Esophagus (tissue), 2 donors: ENCODE measurements around the gene ZDHHC5. TPM values are rescaled to one million over a fixed set of nuclear protein-coding genes. Genes with fewer than 3 reads are reported as not detected.

ENCODE experiments used
- H3K27ac ChIP-seq, 2 donors: one replicate each; pipeline ENCODE4 v1.5.1; 2013; ENCODE audit warnings: low read depth in 2 of 2, mild to moderate bottlenecking in 2 of 2, inconsistent platforms in 1 of 2, low read length in 1 of 2, moderate library complexity in 1 of 2
- H3K27me3 ChIP-seq, 2 donors: one replicate each; pipeline ENCODE4 v1.6.1; 2013; ENCODE audit warnings: low read length in 2 of 2, control low read depth in 1 of 2, mild to moderate bottlenecking in 1 of 2; ENCODE audit not compliant: insufficient read depth in 2 of 2, control insufficient read depth in 1 of 2
- H3K36me3 ChIP-seq, 2 donors: one replicate each; pipeline ENCODE4 v1.6.1; 2013; ENCODE audit warnings: low read length in 1 of 2; ENCODE audit not compliant: control insufficient read depth in 2 of 2, insufficient read depth in 2 of 2
- H3K4me1 ChIP-seq, 2 donors: one replicate each; pipeline ENCODE4 v1.6.1; 2013; ENCODE audit warnings: low read length in 1 of 2; ENCODE audit not compliant: control insufficient read depth in 2 of 2, insufficient read depth in 2 of 2
- H3K4me3 ChIP-seq, 2 donors: one replicate each; pipeline ENCODE4 v1.5.1; 2013; ENCODE audit warnings: low read length in 2 of 2, mild to moderate bottlenecking in 2 of 2, low read depth in 1 of 2, moderate library complexity in 1 of 2
- H3K9me3 ChIP-seq, 2 donors: one replicate each; pipeline ENCODE4 v1.6.1; 2013; ENCODE audit warnings: mild to moderate bottlenecking in 2 of 2, low read depth in 1 of 2, low read length in 1 of 2, moderate library complexity in 1 of 2; ENCODE audit not compliant: control insufficient read depth in 2 of 2, insufficient read depth in 1 of 2
- WGBS, 2 donors: extraction: QIAGEN DNeasy Blood & Tissue Kit; methylation state at CpG; one replicate each; pipeline ENCODE4 v1.1.7; 2013; 5-methylcytosine and 5-hydroxymethylcytosine counted together
- polyA plus RNA-seq, 2 donors: library from polyadenylated mRNA; stranded (reverse); fragments of 200-250 nt; gene quantifications; one replicate each; pipeline ENCODE4 v1.2.3, GENCODE V29; 2013
- donor health status: healthy with polysubstance abuse.
- donor health status: Bipolar disorder and iron deficiency.

ZDHHC5 gene
- polyA plus RNA-seq, 2 donors, result 57.4 to 59.7 TPM

- Histone ChIP-seq H3K27me3 (no peaks in the 10 kb centered on the region), H3K36me3 (peaks cover 10 to 16% of the 10 kb centered on the region in 2 donors), H3K9me3 (no peaks in the 10 kb centered on the region), H3K4me3 (peak within 1 kb of the TSS; percentile 88 to 97), H3K27ac (peak within 1 kb of the TSS; percentile 94 to 98), H3K4me1 (no peaks in the 10 kb centered on the region)
- WGBS, 2 donors, result 0 to 1% methylated on average over 68 to 75 of the region's 75 CpGs
These were observed 73.5 kb downstream of the ZDHHC5 start, which contains the start of gene SELENOH for GRCh38 chr11:57741132-57742086. SELENOH (plus strand) TSS chr11:57741491; CDS start chr11:57741596, 105 bp downstream.

GRCh38 chr11:57742087-57742452 is 74.2 kb downstream of the ZDHHC5 start:
- Histone ChIP-seq H3K27ac (peak overlapping the region; percentile 94 to 98), H3K4me3 (peak overlapping the region; percentile 88 to 97), H3K9me3 (no peaks in the 10 kb centered on the region), H3K27me3 (no peaks in the 10 kb centered on the region), H3K36me3 (peaks cover 10 to 16% of the 10 kb centered on the region in 2 donors), H3K4me1 (no peaks in the 10 kb centered on the region)
- WGBS, 2 donors, result 3 to 5% methylated on average over 10 of the region's 10 CpGs

GRCh38 chr11:57744357-57744756 is 76.4 kb downstream of the ZDHHC5 start:
- H3K27me3 ChIP-seq, result no peaks in the 10 kb centered on the region
- H3K4me1 ChIP-seq, result no peaks in the 10 kb centered on the region
- H3K36me3 ChIP-seq, result peaks cover 3 to 7% of the 10 kb centered on the region in 2 donors
- no peak overlapping the region for H3K4me3 ChIP-seq
- WGBS, 2 donors, result 81 to 92% methylated on average over 2 of the region's 2 CpGs
- no peaks in the 10 kb centered on the region for H3K9me3 ChIP-seq
- no peak overlapping the region for H3K27ac ChIP-seq

- Histone ChIP-seq H3K4me3 (no peak overlapping the region), H3K36me3 (peaks cover 3 to 7% of the 10 kb centered on the region in 2 donors), H3K27me3 (no peaks in the 10 kb centered on the region), H3K27ac (no peak overlapping the region), H3K9me3 (no peaks in the 10 kb centered on the region), H3K4me1 (no peaks in the 10 kb centered on the region)
- WGBS, 2 donors, result 83 to 88% methylated on average over 5 of the region's 5 CpGs
These were observed 77.3 kb downstream of the ZDHHC5 start for GRCh38 chr11:57745206-57745605.

GRCh38 chr11:57746920-57747319 is 79.0 kb downstream of the ZDHHC5 start:
- Histone ChIP-seq H3K4me3 (no peak overlapping the region), H3K4me1 (no peaks in the 10 kb centered on the region), H3K27me3 (no peaks in the 10 kb centered on the region), H3K36me3 (peaks cover 3 to 7% of the 10 kb centered on the region in 2 donors), H3K9me3 (no peaks in the 10 kb centered on the region), H3K27ac (no peak overlapping the region)
- WGBS, 2 donors, result 88 to 96% methylated on average over 1 of the region's 1 CpG

Other genes starting within 250 kb of the ZDHHC5 start
- gene SLC43A3, start 241.0 kb upstream of the ZDHHC5 start, polyA plus RNA-seq, result 10 to 100 TPM; 24.0 to 28.9 TPM
- gene RTN4RL2, start 207.6 kb upstream of the ZDHHC5 start, polyA plus RNA-seq, result under 1 TPM; 0.20 to 0.49 TPM
- 1 to 10 TPM; 2.5 to 3.7 TPM for gene SLC43A1, start 152.4 kb upstream of the ZDHHC5 start, polyA plus RNA-seq
- gene TIMM10, start 137.4 kb upstream of the ZDHHC5 start, polyA plus RNA-seq, result 10 to 100 TPM; 38.8 to 61.6 TPM
- not detected for gene SMTNL1, start 130.5 kb upstream of the ZDHHC5 start, polyA plus RNA-seq
- gene UBE2L6, start 100.4 kb upstream of the ZDHHC5 start, polyA plus RNA-seq, result 10 to 100 TPM; 10.3 to 28.1 TPM
- gene SERPING1, start 70.4 kb upstream of the ZDHHC5 start, polyA plus RNA-seq, result 10 to 100 TPM; 36.5 to 99.3 TPM
- under 1 TPM; 0.35 to 0.39 TPM for gene YPEL4, start 18.2 kb upstream of the ZDHHC5 start, polyA plus RNA-seq
- 10 to 100 TPM in 1 of 2 donors, 1 to 10 TPM in 1; 4.4 to 11.4 TPM for gene CLP1, start 10.4 kb upstream of the ZDHHC5 start, polyA plus RNA-seq
- gene MED19, start 44.1 kb downstream of the ZDHHC5 start, polyA plus RNA-seq, result 10 to 100 TPM in 1 of 2 donors, 1 to 10 TPM in 1; 6.2 to 11.9 TPM
- gene TMX2, start 44.5 kb downstream of the ZDHHC5 start, polyA plus RNA-seq, result 10 to 100 TPM; 37.1 to 68.9 TPM
- gene SELENOH, start 73.4 kb downstream of the ZDHHC5 start, polyA plus RNA-seq, result 100 to 1,000 TPM in 1 of 2 donors, 10 to 100 TPM in 1; 87.4 to 115 TPM
- under 1 TPM in 1 of 2 donors, not detected in 1; 0.02 TPM for gene BTBD18, start 83.7 kb downstream of the ZDHHC5 start, polyA plus RNA-seq
- 100 to 1,000 TPM in 1 of 2 donors, 10 to 100 TPM in 1; 89.7 to 125 TPM for gene CTNND1, start 93.7 kb downstream of the ZDHHC5 start, polyA plus RNA-seq